GM12878 (cell line): Measurements from ENCODE around the gene HTR4. TPM values are rescaled to one million over a fixed set of nuclear protein-coding genes. Genes with fewer than 3 reads are reported as not detected.

Experiments used
- ATAC-seq: fragments of 200-7000 bp; cut with Tn5 transposase; 3 replicates; pipeline ENCODE4 v1.9.1; 2020; ENCODE audit warnings: mild to moderate bottlenecking, moderate library complexity
- BruUV-seq: library from RNA; stranded (reverse); fragments of 400-500 nt; replicated peaks from 2 replicates; lab custom pipeline; 2021; lab: Mats Ljungman, UMichigan
- CTCF ChIA-PET: fragments of 300-600 bp; sonication (Branson Sonifier 250); formaldehyde crosslinking; extraction: SDS; loops from one replicate; lab custom pipeline; 2021; ENCODE audit warnings: inconsistent platforms; lab: Yijun Ruan, JAX
- POLR2A ChIA-PET: fragments of 350-600 bp; formaldehyde crosslinking; extraction: SDS; loops from one replicate; lab custom pipeline; 2021; ENCODE audit warnings: inconsistent platforms; lab: Charles Lee
- RAD21 ChIA-PET: fragments of 300-600 bp; sonication (Branson Sonifier 250); formaldehyde crosslinking; loops from one replicate; lab custom pipeline; 2023; ENCODE audit warnings: antibody characterized with exemption; ENCODE audit not compliant: unreplicated experiment; lab: Charles Lee
- SMC1A ChIA-PET: fragments of 300-600 bp; sonication (Branson Sonifier 250); formaldehyde crosslinking; loops from one replicate; lab custom pipeline; 2023; ENCODE audit not compliant: unreplicated experiment, uncharacterized antibody; lab: Charles Lee
- DNase-seq: peaks from one replicate; pipeline ENCODE4 v3.0.0-alpha.2; 2011; ENCODE audit warnings: low read depth, low spot score
- FAIRE-seq: peaks from 3 replicates; lab custom pipeline; 2011; peaks lifted over from hg19 to GRCh38; lab: Jason Lieb, UNC
- H2AFZ ChIP-seq: 2 replicates; pipeline ENCODE4 v1.6.0; 2011; ENCODE audit warnings: low read depth, low read length, control low read depth; ENCODE audit not compliant: control insufficient read depth
- H3K27ac ChIP-seq: 2 replicates; pipeline ENCODE4 v1.5.1; 2011; ENCODE audit warnings: control low read depth; ENCODE audit not compliant: control insufficient read depth, insufficient read depth
- H3K27me3 ChIP-seq, 2 experiments: replicated peaks in 1 of 2; 2 replicates each; pipeline versions ENCODE4 v1.6.0 to v1.6.1; 2011; ENCODE audit warnings: low read length in 1 of 2; ENCODE audit not compliant: control insufficient read depth in 2 of 2, insufficient read depth in 2 of 2
- H3K36me3 ChIP-seq, 2 experiments: 2 replicates each; pipeline ENCODE4 v1.5.1; 2011; ENCODE audit warnings: low read length in 1 of 2; ENCODE audit not compliant: control insufficient read depth in 2 of 2, insufficient read depth in 2 of 2
- H3K4me1 ChIP-seq: 2 replicates; pipeline ENCODE4 v1.6.1; 2011; ENCODE audit warnings: mild to moderate bottlenecking, low read length, moderate library complexity, mixed read lengths; ENCODE audit not compliant: control insufficient read depth, insufficient read depth
- H3K4me2 ChIP-seq: 2 replicates; pipeline ENCODE4 v1.6.0; 2011; ENCODE audit warnings: control low read depth; ENCODE audit not compliant: control insufficient read depth, insufficient read depth
- H3K4me3 ChIP-seq: fragments of 200-600 bp; sonication (generic); 2 replicates; pipeline ENCODE4 v1.5.1; 2016
- H3K79me2 ChIP-seq: 2 replicates; pipeline ENCODE4 v1.6.0; 2011; ENCODE audit warnings: low read length; ENCODE audit not compliant: control insufficient read depth, insufficient read depth
- H3K9ac ChIP-seq: 2 replicates; pipeline ENCODE4 v1.8.0; 2011; ENCODE audit warnings: low read length, control low read depth, mixed read lengths; ENCODE audit not compliant: control insufficient read depth, insufficient read depth
- H3K9me3 ChIP-seq: replicated peaks from 3 replicates; pipeline ENCODE4 v1.5.1; 2011; ENCODE audit warnings: mild to moderate bottlenecking, low read length; ENCODE audit not compliant: control insufficient read depth, insufficient read depth
- H4K20me1 ChIP-seq: 2 replicates; pipeline ENCODE4 v1.6.0; 2011; ENCODE audit not compliant: control insufficient read depth, insufficient read depth
- ATF7 ChIP-seq: fragments of 450-650 bp; IDR thresholded peaks from 2 replicates; pipeline ENCODE4 v1.6.1; 2016; ENCODE audit warnings: low read depth, mild to moderate bottlenecking
- BCLAF1 ChIP-seq: fragments of 450-650 bp; IDR thresholded peaks from 2 replicates; pipeline ENCODE4 v1.6.1; 2017; ENCODE audit warnings: antibody characterized with exemption, mild to moderate bottlenecking, moderate library complexity
- CHD4 ChIP-seq: fragments of 200-600 bp; sonication (generic); IDR thresholded peaks from 2 replicates; pipeline ENCODE4 v1.6.1; 2016; ENCODE audit warnings: mild to moderate bottlenecking
- CREB1 ChIP-seq: IDR thresholded peaks from 2 replicates; pipeline ENCODE4 v1.6.1; 2012; ENCODE audit warnings: low read depth, mild to moderate bottlenecking, inconsistent platforms
- MAX ChIP-seq: IDR thresholded peaks from 2 replicates; pipeline ENCODE4 v1.6.1; 2012; ENCODE audit warnings: low read depth, low read length, improper control_type of control experiment
- SMAD5 ChIP-seq: IDR thresholded peaks from 2 replicates; pipeline ENCODE4 v1.6.1; 2016; ENCODE audit warnings: antibody characterized with exemption, low read depth
- TARDBP ChIP-seq: IDR thresholded peaks from 2 replicates; pipeline ENCODE4 v1.6.1; 2016; ENCODE audit warnings: borderline replicate concordance
- WGBS: methylation state at CpG from one replicate; pipeline ENCODE4 v1.1.6; 2016; ENCODE audit warnings: low lambda C conversion rate; ENCODE audit not compliant: insufficient replicate concordance, insufficient coverage; ENCODE audit errors: missing lambda C conversion rate; 5-methylcytosine and 5-hydroxymethylcytosine counted together
- in situ Hi-C: fragments of 300-500 bp; cut with MboI; formaldehyde crosslinking; loops from 9 replicates; pipeline ENCODE4 v1.14.3; 2018; ENCODE audit warnings: mixed read lengths
- intact Hi-C: fragments of 100-400 bp; cut with micrococcal nuclease; formaldehyde crosslinking; loops from one replicate; pipeline ENCODE4 v1.14.2; 2022; ENCODE audit not compliant: unreplicated experiment
- polyA plus RNA-seq, 11 experiments: library from polyadenylated mRNA; depleted of rRNA in 4 of 11; unstranded in 6 of 11; stranded (reverse) in 5 of 11; fragments of >200 nt; fragmentation: Nextera tagmentation in 4 of 11; fragmentation: Illumina TruSeq in 1 of 11; extraction: Ambion mirVana in 4 of 11; extraction: Trizol in 1 of 11; gene quantifications; 1 replicate in 1 of 11; 2 replicates in 10 of 11; pipeline versions ENCODE4 v1.2.1 to v1.2.3, GENCODE V29; 2011 to 2016; ENCODE audit warnings: inconsistent platforms in 2 of 11, missing spikeins in 2 of 11, low read depth in 1 of 11
- total RNA-seq, 4 experiments: library from RNA; depleted of rRNA in 3 of 4; stranded (reverse); fragments of >200 nt in 3 of 4; fragmentation: Illumina TruSeq in 1 of 4; extraction: Trizol in 1 of 4; gene quantifications; 2 replicates each; pipeline versions ENCODE4 v1.2.1 to v1.2.3, GENCODE V29; 2013 to 2021

Gene HTR4
- total and polyA plus RNA-seq, 10 of the 15 experiments (the other 5 are each of a cell fraction or from before 2014, with no cell fraction given): not detected

GRCh38 chr5:148660346-148660660 lies 6.0 kb upstream of the HTR4 start:
- FAIRE-seq (no peak), DNase-seq (no peak), ATAC-seq (no peak)
- BruUV-seq: no TSS peak
- intact Hi-C loops (no loop called here), in situ Hi-C loops (no loop called here)
- ChIA-PET CTCF (interaction anchor here (0.8 kb wide), 1 partner anchor 71 kb away, joined by 3 read pairs; no protein-coding TSS in a partner anchor), POLR2A (no interaction called here), SMC1A (interaction anchor here (0.6 kb wide), 1 partner anchor 28 kb away, joined by 3 read pairs; no protein-coding TSS in a partner anchor), RAD21 (no interaction called here)
- Histone ChIP-seq H4K20me1 (no peaks in the 10 kb centered on the region), H2AFZ (no peak overlapping the region), H3K4me1 (no peaks in the 10 kb centered on the region), H3K36me3 (no peaks in the 10 kb centered on the region), H3K27me3 (no peaks in the 10 kb centered on the region; a peak in 2 of 4 replicates), H3K9me3 (no peaks in the 10 kb centered on the region), H3K4me2 (no peak overlapping the region), H3K27ac (no peak overlapping the region), H3K79me2 (no peaks in the 10 kb centered on the region), H3K9ac (no peak overlapping the region), H3K4me3 (no peak overlapping the region)
- TF ChIP-seq ATF7 (no peak), MAX (no peak), CHD4 (no peak), BCLAF1 (no peak), CREB1 (no peak), SMAD5 (no peak), TARDBP (no peak)
- 0% methylated on average over 5 of the region's 5 CpGs for WGBS
